Measurements from ENCODE around the gene SH3GL3. TPM values are rescaled to one million over a fixed set of nuclear protein-coding genes. Genes with fewer than 3 reads are reported as not detected.

The SH3GL3 gene
- polyA plus RNA-seq, 1 of the 3 experiments (the other 2 are of a cell fraction): not detected

DNA sequence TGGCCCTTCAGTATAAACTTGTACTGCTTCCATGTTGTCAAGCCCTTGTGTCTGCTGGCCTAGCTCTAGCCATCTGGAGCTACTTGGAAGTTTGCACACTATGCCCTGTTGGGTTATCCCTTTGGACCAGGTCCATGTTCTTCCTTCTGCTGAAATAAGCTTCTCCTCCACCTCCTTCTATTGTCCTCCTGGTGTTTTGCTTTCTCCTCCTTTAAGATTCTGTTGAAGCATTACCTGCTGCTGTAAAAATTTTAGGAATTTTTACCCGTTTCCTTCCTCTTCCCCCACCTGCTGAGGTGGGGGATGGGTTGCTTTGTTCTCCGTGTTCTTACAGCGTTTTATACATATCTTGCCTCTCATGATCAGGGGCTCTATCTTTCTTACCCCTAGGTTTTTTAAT is 51.7 kb downstream of the SH3GL3 start (continued):
- TF ChIP-seq RFX5 (IDR thresholded peaks at IDR 0.05; ENCODE audit: low read length) (no peak), ELF1 (IDR thresholded peaks at IDR 0.05) (no peak), CHD2 (IDR thresholded peaks at IDR 0.05; ENCODE audit: low read length, partially characterized antibody) (no peak), EZH2phosphoT487 (IDR thresholded peaks at IDR 0.05; ENCODE audit: borderline replicate concordance, low read depth) (no peak)

GRCh38 chr15:83499476-83499875 is 52.3 kb downstream of the SH3GL3 start:
- TF ChIP-seq EZH2phosphoT487 (IDR thresholded peaks at IDR 0.05; ENCODE audit: borderline replicate concordance, low read depth): no peak
- TF ChIP-seq MEF2A (IDR thresholded peaks at IDR 0.05; ENCODE audit: borderline replicate concordance, low read depth): no peak
- no peak for TF ChIP-seq CTCF (IDR thresholded peaks at IDR 0.05)
- TF ChIP-seq GABPA (IDR thresholded peaks at IDR 0.05; ENCODE audit: low read depth): no peak
- no peak for TF ChIP-seq RCOR1 (IDR thresholded peaks at IDR 0.05; ENCODE audit: low read length)
- no peak for TF ChIP-seq USF1 (IDR thresholded peaks at IDR 0.05; ENCODE audit: borderline replicate concordance, low read depth)
- TF ChIP-seq ELF1 (IDR thresholded peaks at IDR 0.05): no peak
- no peak for TF ChIP-seq TAF1 (IDR thresholded peaks at IDR 0.05; ENCODE audit: borderline replicate concordance, low read depth, low read length)
- TF ChIP-seq, protein P1, sequence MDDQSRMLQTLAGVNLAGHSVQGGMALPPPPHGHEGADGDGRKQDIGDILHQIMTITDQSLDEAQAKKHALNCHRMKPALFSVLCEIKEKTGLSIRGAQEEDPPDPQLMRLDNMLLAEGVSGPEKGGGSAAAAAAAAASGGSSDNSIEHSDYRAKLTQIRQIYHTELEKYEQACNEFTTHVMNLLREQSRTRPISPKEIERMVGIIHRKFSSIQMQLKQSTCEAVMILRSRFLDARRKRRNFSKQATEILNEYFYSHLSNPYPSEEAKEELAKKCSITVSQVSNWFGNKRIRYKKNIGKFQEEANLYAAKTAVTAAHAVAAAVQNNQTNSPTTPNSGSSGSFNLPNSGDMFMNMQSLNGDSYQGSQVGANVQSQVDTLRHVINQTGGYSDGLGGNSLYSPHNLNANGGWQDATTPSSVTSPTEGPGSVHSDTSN (IDR thresholded peaks at IDR 0.05): no peak
- TF ChIP-seq, protein P2, sequence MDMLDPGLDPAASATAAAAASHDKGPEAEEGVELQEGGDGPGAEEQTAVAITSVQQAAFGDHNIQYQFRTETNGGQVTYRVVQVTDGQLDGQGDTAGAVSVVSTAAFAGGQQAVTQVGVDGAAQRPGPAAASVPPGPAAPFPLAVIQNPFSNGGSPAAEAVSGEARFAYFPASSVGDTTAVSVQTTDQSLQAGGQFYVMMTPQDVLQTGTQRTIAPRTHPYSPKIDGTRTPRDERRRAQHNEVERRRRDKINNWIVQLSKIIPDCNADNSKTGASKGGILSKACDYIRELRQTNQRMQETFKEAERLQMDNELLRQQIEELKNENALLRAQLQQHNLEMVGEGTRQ (IDR thresholded peaks at IDR 0.05; ENCODE audit: borderline replicate concordance, low read depth, low read length): no peak
- no peak for TF ChIP-seq FOXJ3 (CRISPR knock-in tag; IDR thresholded peaks at IDR 0.05)
- no peak for TF ChIP-seq NFIC (IDR thresholded peaks at IDR 0.05; ENCODE audit: borderline replicate concordance)
- TF ChIP-seq MAX (IDR thresholded peaks at IDR 0.05; ENCODE audit: low read depth): no peak
- no peak for TF ChIP-seq YY1 (IDR thresholded peaks at IDR 0.05; ENCODE audit: low read depth)
- TF ChIP-seq CHD2 (IDR thresholded peaks at IDR 0.05; ENCODE audit: low read length, partially characterized antibody): no peak
- TF ChIP-seq TCF12 (IDR thresholded peaks at IDR 0.05): no peak
- CTCF ChIA-PET: interaction anchor here (1.1 kb wide), 1 partner anchor 14 kb away, joined by 3 read pairs; no protein-coding TSS in a partner anchor
- WGBS (ENCODE audit: low lambda C conversion rate): 3% methylated on average over 2 of the region's 2 CpGs

More at GRCh38 chr15:83499476-83499875, 52.3 kb downstream of the SH3GL3 start:
- Histone ChIP-seq H4K20me1 (ENCODE audit: insufficient read depth) (no peaks in the 10 kb centered on the region), H3K4me2 (no peak overlapping the region), H3K9me3 (no peaks in the 10 kb centered on the region), H3K27me3 (ENCODE audit: insufficient read depth) (no peaks in the 10 kb centered on the region), H2AFZ (ENCODE audit: low read depth) (no peak overlapping the region), H3F3A (replicated peaks; ENCODE audit: insufficient read depth) (no peaks in the 10 kb centered on the region), H3K9me2 (no peaks in the 10 kb centered on the region), H3K36me3 (replicated peaks in 1 of 2; ENCODE audit: control insufficient read depth in 1 of 2, insufficient read depth in 2 of 2, low read length in 1 of 2) (no peaks in the 10 kb centered on the region), H3K9ac (no peak overlapping the region), H3K4me3 (ENCODE audit: low read depth in 2 of 2, low read length in 1 of 2) (no peak overlapping the region), H3K79me2 (ENCODE audit: insufficient read depth) (no peaks in the 10 kb centered on the region), H3K27ac (ENCODE audit: low read depth in 2 of 2, low read length in 1 of 2) (no peak overlapping the region), H3K4me1 (ENCODE audit: control insufficient read depth in 1 of 2, insufficient read depth in 2 of 2, low read depth in 1 of 2, low read length in 1 of 2) (no peaks in the 10 kb centered on the region)
- POLR2A ChIA-PET: no interaction called here
- DNase-seq: no peak

Measured in SK-N-SH (cell line).